ENCODE measurements around the gene KLHL18.
"Not testable (repeated sequence)": the region's sequence is repeated elsewhere in the genome, so short reads cannot be mapped to it uniquely, and the experiment has no call there.

The KLHL18 gene

GRCh38 chr3:47313341-47314055 is 30.8 kb downstream of the KLHL18 start:
- in situ Hi-C loops (cut with MboI; ENCODE audit: low sequenced_read_pairs) = no loop called here

- in situ Hi-C loops (cut with MboI; ENCODE audit: low sequenced_read_pairs) = no loop called here
Observed at GRCh38 chr3:47314056-47314764, 31.5 kb downstream of the KLHL18 start.

- in situ Hi-C loops (cut with MboI; ENCODE audit: low sequenced_read_pairs) = no loop called here
Observed at GRCh38 chr3:47315069-47315647, 32.4 kb downstream of the KLHL18 start.

- in situ Hi-C loops (cut with MboI; ENCODE audit: low sequenced_read_pairs) = not testable (repeated sequence)
Observed at GRCh38 chr3:47316151-47316550, 33.4 kb downstream of the KLHL18 start.

- in situ Hi-C loops (cut with MboI; ENCODE audit: low sequenced_read_pairs) = no loop called here
Observed at GRCh38 chr3:47318916-47319315, 36.2 kb downstream of the KLHL18 start.

GRCh38 chr3:47319956-47320355 is 37.2 kb downstream of the KLHL18 start:
- in situ Hi-C loops (cut with MboI; ENCODE audit: low sequenced_read_pairs) = no loop called here

GRCh38 chr3:47323431-47324277 is 40.9 kb downstream of the KLHL18 start:
- in situ Hi-C loops (cut with MboI; ENCODE audit: low sequenced_read_pairs) = no loop called here

GRCh38 chr3:47324278-47324865 is 41.6 kb downstream of the KLHL18 start:
- in situ Hi-C loops (cut with MboI; ENCODE audit: low sequenced_read_pairs) = no loop called here

GRCh38 chr3:47333907-47334306 is 51.2 kb downstream of the KLHL18 start:
- in situ Hi-C loops (cut with MboI; ENCODE audit: low sequenced_read_pairs) = no loop called here

- in situ Hi-C loops (cut with MboI; ENCODE audit: low sequenced_read_pairs) = no loop called here
Observed at GRCh38 chr3:47337656-47338055, 54.9 kb downstream of the KLHL18 start.

- in situ Hi-C loops (cut with MboI; ENCODE audit: low sequenced_read_pairs) = no loop called here
Observed at GRCh38 chr3:47339951-47340350, 57.2 kb downstream of the KLHL18 start.

GRCh38 chr3:47340866-47341265 is 58.1 kb downstream of the KLHL18 start:
- in situ Hi-C loops (cut with MboI; ENCODE audit: low sequenced_read_pairs) = no loop called here

GRCh38 chr3:47342151-47342550 is 59.4 kb downstream of the KLHL18 start:
- in situ Hi-C loops (cut with MboI; ENCODE audit: low sequenced_read_pairs) = no loop called here

GRCh38 chr3:47342812-47343211 is 60.1 kb downstream of the KLHL18 start:
- in situ Hi-C loops (cut with MboI; ENCODE audit: low sequenced_read_pairs) = no loop called here

GRCh38 chr3:47343471-47343971 is 60.8 kb downstream of the KLHL18 start:
- in situ Hi-C loops (cut with MboI; ENCODE audit: low sequenced_read_pairs) = no loop called here

- in situ Hi-C loops (cut with MboI; ENCODE audit: low sequenced_read_pairs) = no loop called here
Observed at GRCh38 chr3:47344971-47345370, 62.2 kb downstream of the KLHL18 start.

GRCh38 chr3:47347217-47347801 is 64.6 kb downstream of the KLHL18 start:
- in situ Hi-C loops (cut with MboI; ENCODE audit: low sequenced_read_pairs) = no loop called here

GRCh38 chr3:47348411-47349154 is 65.8 kb downstream of the KLHL18 start:
- in situ Hi-C loops (cut with MboI; ENCODE audit: low sequenced_read_pairs) = no loop called here

GRCh38 chr3:47355010-47355409 is 72.3 kb downstream of the KLHL18 start:
- in situ Hi-C loops (cut with MboI; ENCODE audit: low sequenced_read_pairs) = no loop called here

GRCh38 chr3:47356201-47356600 is 73.5 kb downstream of the KLHL18 start:
- in situ Hi-C loops (cut with MboI; ENCODE audit: low sequenced_read_pairs) = no loop called here

Measured in HL-60/S4 treated with phorbol 12-myristate 13-acetate at 8.2 ng/mL for 4 days and 3 days (cell line).